Transverse colon (tissue), 4 donors: Measurements from ENCODE around the gene WWOX. TPM values are rescaled to one million over a fixed set of nuclear protein-coding genes. Genes with fewer than 3 reads are reported as not detected.

Experiments used
- DNase-seq: peaks from one replicate; pipeline ENCODE4 v3.0.0-alpha.2; 2019
- H3K27ac ChIP-seq, 4 donors: fragments of 200-600 bp; sonication (generic); 2 replicates each; pipeline ENCODE4 v1.5.1; 2016 to 2018; ENCODE audit warnings: inconsistent platforms in 4 of 4
- H3K27me3 ChIP-seq: fragments of 200-600 bp; sonication (generic); 2 replicates; pipeline ENCODE4 v1.5.1; 2017; ENCODE audit warnings: inconsistent platforms
- H3K36me3 ChIP-seq, 4 donors: fragments of 200-600 bp; sonication (generic); 2 replicates each; pipeline ENCODE4 v1.5.1; 2017 to 2019; ENCODE audit warnings: inconsistent platforms in 4 of 4
- H3K4me1 ChIP-seq, 4 donors: fragments of 200-600 bp; sonication (generic); 2 replicates each; pipeline ENCODE4 v1.5.1; 2017 to 2020; ENCODE audit warnings: inconsistent platforms in 4 of 4
- H3K4me3 ChIP-seq, 4 donors: fragments of 200-600 bp; sonication (generic); 1 replicate in 1 of 4; 2 replicates in 3 of 4; pipeline versions ENCODE4 v1.5.1 to v1.6.1; 2017 to 2019; ENCODE audit warnings: inconsistent platforms in 4 of 4
- H3K9me3 ChIP-seq, 2 donors: fragments of 200-600 bp; sonication (generic); 2 replicates each; pipeline ENCODE4 v1.5.1; 2017 to 2019; ENCODE audit warnings: inconsistent platforms in 2 of 2
- EP300 ChIP-seq: sonication (generic); formaldehyde crosslinking; IDR thresholded peaks from one replicate; pipeline ENCODE4 v1.6.1; 2017; ENCODE audit warnings: antibody characterized with exemption, low read depth
- POLR2A ChIP-seq: fragments of 450-650 bp; IDR thresholded peaks from one replicate; pipeline ENCODE4 v1.6.1; 2016; ENCODE audit warnings: antibody characterized with exemption, mild to moderate bottlenecking, moderate library complexity
- POLR2AphosphoS5 ChIP-seq, 3 donors: sonication (generic); formaldehyde crosslinking; IDR thresholded peaks; one replicate each; pipeline ENCODE4 v1.6.1; 2016; ENCODE audit warnings: antibody characterized with exemption in 3 of 3
- WGBS, 2 donors: methylation state at CpG; one replicate each; pipeline ENCODE4 v1.1.5; 2018; ENCODE audit warnings: low coverage in 1 of 2; 5-methylcytosine and 5-hydroxymethylcytosine counted together
- in situ Hi-C, 4 donors: fragments of 200-750 bp; cut with MboI; loops; one replicate each; pipeline versions ENCODE4 v1.15.0 to v1.15.1; 2017; ENCODE audit warnings: low sequenced_read_pairs in 3 of 4, low pct_ligation_motif_present in 1 of 4, low pct_unique_long_range_greater_than_20kb in 1 of 4
- intact Hi-C: fragments of 100-400 bp; cut with DNase I; formaldehyde crosslinking; loops from one replicate; pipeline ENCODE4 v1.15.1; 2023; ENCODE audit warnings: low total_unique reads
- total RNA-seq, 4 donors: library from RNA; depleted of rRNA; stranded (reverse); fragments of >200 nt; gene quantifications; one replicate each; pipeline ENCODE4 v1.1.0, GENCODE V29; 2016
- TF ChIP-seq, protein P1 (sequence below), 5 experiments: fragments of 200-600 bp in 3 of 5; fragments of 450-650 bp in 2 of 5; sonication (generic) in 3 of 5; IDR thresholded peaks; 1 replicate in 2 of 5; 2 replicates in 3 of 5; pipeline ENCODE4 v1.5.1; 2016 to 2017; ENCODE audit warnings: antibody characterized with exemption in 5 of 5, inconsistent platforms in 3 of 5, mild to moderate bottlenecking in 2 of 5, moderate library complexity in 1 of 5

Gene WWOX
- total RNA-seq, 4 donors from 2014 or later: 11.2 to 53.8 (median 24.8) TPM

DNA sequence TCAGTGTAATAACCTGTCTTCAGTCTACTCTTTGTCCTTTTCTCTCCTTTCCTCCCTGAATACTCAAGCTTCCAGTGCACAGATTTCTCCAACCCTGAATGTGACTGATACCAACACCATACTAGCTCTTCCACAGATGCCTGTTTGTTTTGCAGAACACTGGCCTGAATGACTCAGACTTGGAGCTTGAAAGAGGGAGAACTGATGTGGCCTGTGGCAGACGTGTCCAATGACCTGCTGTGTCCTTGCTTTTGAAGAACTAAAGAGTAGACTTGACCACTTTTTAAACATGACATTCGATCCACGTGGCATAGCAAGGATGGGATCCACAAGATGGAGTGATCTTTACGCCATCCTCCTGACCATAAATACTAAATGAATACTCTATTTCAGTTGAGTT is 361.0 kb downstream of the WWOX start:
- 82% methylated on average over 4 of the region's 4 CpGs for whole genome bisulfite sequencing, 2 donors
- TF ChIP-seq POLR2A: no peak
- no peak for TF ChIP-seq POLR2AphosphoS5 (IDR thresholded peaks at IDR 0.05)
- no peak for TF ChIP-seq EP300
- TF ChIP-seq, protein P1, sequence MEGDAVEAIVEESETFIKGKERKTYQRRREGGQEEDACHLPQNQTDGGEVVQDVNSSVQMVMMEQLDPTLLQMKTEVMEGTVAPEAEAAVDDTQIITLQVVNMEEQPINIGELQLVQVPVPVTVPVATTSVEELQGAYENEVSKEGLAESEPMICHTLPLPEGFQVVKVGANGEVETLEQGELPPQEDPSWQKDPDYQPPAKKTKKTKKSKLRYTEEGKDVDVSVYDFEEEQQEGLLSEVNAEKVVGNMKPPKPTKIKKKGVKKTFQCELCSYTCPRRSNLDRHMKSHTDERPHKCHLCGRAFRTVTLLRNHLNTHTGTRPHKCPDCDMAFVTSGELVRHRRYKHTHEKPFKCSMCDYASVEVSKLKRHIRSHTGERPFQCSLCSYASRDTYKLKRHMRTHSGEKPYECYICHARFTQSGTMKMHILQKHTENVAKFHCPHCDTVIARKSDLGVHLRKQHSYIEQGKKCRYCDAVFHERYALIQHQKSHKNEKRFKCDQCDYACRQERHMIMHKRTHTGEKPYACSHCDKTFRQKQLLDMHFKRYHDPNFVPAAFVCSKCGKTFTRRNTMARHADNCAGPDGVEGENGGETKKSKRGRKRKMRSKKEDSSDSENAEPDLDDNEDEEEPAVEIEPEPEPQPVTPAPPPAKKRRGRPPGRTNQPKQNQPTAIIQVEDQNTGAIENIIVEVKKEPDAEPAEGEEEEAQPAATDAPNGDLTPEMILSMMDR (IDR thresholded peaks at IDR 0.05): no peak
- DNase-seq: no peak
- H3K36me3 ChIP-seq: no peaks in the 10 kb centered on the region
- H3K27me3 ChIP-seq: no peaks in the 10 kb centered on the region
- peak overlapping the region in 3 of 4 donors; percentile 55 to 77 (median 59) for H3K27ac ChIP-seq
- intact Hi-C loops: no loop called here
- in situ Hi-C loops: no loop called here
- H3K4me3 ChIP-seq: no peak overlapping the region
- H3K9me3 ChIP-seq: no peaks in the 10 kb centered on the region
- peaks cover 0 to 44% (median 29%) of the 10 kb centered on the region in 4 donors for H3K4me1 ChIP-seq

DNA sequence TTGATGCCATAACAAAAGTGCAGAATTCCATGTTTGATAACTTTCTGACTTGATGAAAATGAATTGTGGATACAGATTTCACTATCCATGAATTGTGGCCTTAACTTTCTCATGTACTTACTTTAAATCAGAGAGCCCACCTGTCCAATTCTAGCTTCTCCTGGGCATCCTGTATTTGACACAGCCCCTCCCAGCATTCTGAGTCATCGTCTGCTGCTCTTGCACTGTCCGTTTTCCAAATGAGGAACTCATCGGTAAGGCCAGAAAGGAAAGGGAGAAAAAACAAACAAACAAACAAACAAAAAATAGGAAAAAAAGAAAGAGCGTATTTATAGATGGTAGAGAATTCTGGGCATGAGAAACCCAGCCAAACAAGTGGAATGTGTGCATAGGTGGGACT is 361.6 kb downstream of the WWOX start:
- in situ Hi-C loops (no loop called here), intact Hi-C loops (no loop called here)
- 22 to 43% methylated on average over 4 of the region's 4 CpGs for WGBS, 2 donors
- H3K27ac ChIP-seq: peak overlapping the region; percentile 28 to 77 (median 57)
- TF ChIP-seq POLR2A (no peak), EP300 (no peak), POLR2AphosphoS5 (IDR thresholded peaks at IDR 0.05) (no peak)
- TF ChIP-seq, protein P1 (IDR thresholded peaks at IDR 0.05): no peak
- H3K9me3 ChIP-seq: no peaks in the 10 kb centered on the region
- no peak overlapping the region for H3K4me3 ChIP-seq
- H3K27me3 ChIP-seq: no peaks in the 10 kb centered on the region
- no peak for DNase-seq
- H3K36me3 ChIP-seq: no peaks in the 10 kb centered on the region
- peaks cover 0 to 44% (median 29%) of the 10 kb centered on the region in 4 donors for H3K4me1 ChIP-seq

DNA sequence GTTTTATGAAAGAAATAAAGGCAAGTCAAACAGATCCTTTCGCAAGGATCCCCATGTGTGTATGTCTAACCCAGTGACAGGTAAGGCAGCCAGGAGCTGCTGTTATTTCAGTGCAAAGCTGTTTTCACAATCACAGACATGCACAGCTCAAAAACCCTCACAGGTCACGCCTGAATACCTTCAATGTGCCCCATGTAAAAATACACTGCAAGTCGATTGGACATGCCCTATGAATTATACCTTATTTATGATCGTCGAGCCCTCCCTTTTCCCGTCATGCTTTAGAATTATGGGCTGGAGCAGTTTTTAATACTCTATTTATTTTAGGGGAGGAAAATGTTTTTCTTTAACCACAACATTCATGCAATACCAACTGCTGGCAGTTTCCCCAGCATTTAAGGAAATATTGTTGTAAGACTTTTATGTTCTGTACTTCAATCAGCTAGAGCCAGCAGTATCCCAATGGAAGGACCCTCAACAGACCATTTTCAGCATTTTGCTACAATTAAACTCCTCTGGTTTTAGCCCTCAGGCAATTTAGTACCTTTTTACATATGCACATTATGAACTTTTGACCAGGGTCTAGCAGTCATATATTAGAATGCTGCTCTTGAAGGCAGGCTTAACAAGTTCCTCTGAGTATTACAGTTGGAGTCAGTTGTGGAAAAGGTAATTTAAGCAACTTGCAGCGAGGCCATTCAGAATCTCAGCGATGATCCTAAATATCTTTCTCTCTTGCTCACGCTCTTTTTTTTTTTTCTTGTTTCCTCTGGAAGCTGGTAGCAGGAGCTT is 362.2 kb downstream of the WWOX start:
- H3K4me3 ChIP-seq: peak overlapping the region in 2 of 4 donors; percentile 14 to 30
- H3K36me3 ChIP-seq: no peaks in the 10 kb centered on the region
- H3K4me1 ChIP-seq: peaks cover 0 to 44% (median 29%) of the 10 kb centered on the region in 4 donors
- H3K9me3 ChIP-seq: no peaks in the 10 kb centered on the region
- TF ChIP-seq, protein P1 (IDR thresholded peaks at IDR 0.05): no peak
- TF ChIP-seq POLR2A: no peak
- TF ChIP-seq POLR2AphosphoS5 (IDR thresholded peaks at IDR 0.05): peak in 2 of 3 donors; percentile 4 to 19
- TF ChIP-seq EP300: no peak
- peak; percentile 41 for DNase-seq
- intact Hi-C loops: no loop called here
- WGBS, 2 donors: 48 to 58% methylated on average over 4 to 9 of the region's 9 CpGs
- in situ Hi-C loops: no loop called here
- peak overlapping the region; percentile 28 to 77 (median 57) for H3K27ac ChIP-seq
- H3K27me3 ChIP-seq: no peaks in the 10 kb centered on the region

DNA sequence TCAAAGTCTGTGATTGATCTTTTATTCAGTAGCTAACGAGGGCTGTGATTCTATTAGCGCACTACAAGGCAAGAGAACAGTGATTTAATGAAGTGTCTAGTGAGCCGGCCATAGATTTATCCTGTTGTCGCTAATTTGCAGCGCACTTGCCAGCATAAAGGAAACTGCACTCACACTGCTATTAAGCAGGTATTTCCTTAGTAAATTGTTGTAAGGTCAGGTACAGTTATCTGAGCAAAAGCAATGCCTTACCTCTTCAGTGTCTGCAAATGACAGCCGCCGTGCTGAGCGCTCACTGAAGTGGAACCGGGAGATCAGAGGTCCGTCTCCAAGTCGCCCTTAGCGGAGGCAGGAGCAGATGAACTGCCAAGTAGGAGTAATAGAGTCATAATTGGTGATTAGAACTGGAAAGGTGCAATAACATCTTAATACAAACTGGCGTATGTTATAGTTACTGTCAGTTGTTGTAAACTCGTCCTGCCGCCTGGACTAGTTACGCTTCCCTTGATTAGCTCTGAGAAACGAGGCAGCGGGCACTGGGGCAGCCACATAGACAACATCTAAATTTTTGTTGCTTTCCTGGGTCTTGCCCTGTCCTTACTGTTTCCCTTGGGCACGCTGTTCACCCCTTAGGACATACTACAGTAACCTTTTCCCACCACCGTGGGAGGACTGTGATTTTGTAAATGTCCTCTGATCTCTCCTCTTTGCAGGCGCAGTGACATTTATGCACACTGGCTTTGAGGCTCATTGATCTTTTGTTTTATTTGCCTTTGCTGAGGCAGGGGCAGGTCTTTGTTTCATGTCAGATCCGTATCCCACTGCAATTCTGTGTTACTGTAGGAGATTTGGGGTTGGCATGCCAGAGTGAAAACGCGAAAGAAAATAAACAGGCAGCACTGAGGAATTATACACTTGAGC is 363.1 kb downstream of the WWOX start:
- H3K27me3 ChIP-seq: no peaks in the 10 kb centered on the region
- peak overlapping the region in 2 of 4 donors; percentile 14 to 30 for H3K4me3 ChIP-seq
- intact Hi-C loops (no loop called here), in situ Hi-C loops (no loop called here)
- H3K9me3 ChIP-seq: no peaks in the 10 kb centered on the region
- H3K36me3 ChIP-seq: peaks cover 0 to 1% (median 0%) of the 10 kb centered on the region in 4 donors
- peak overlapping the region in 3 of 4 donors; percentile 45 to 77 (median 50) for H3K27ac ChIP-seq
- peak; percentile 19 for DNase-seq
- 39 to 57% methylated on average over 18 to 24 of the region's 24 CpGs for WGBS, 2 donors
- H3K4me1 ChIP-seq: peaks cover 0 to 44% (median 29%) of the 10 kb centered on the region in 4 donors
- TF ChIP-seq, protein P1 (IDR thresholded peaks at IDR 0.05): no peak
- TF ChIP-seq POLR2AphosphoS5 (IDR thresholded peaks at IDR 0.05) (no peak), EP300 (no peak), POLR2A (no peak)
